T-helper 1 cell treated with Interleukin-12 subunit alpha and Interleukin-12 subunit beta and Interleukin-4 antibody, amounts not matched to agents 30 ng/mL and 1 ng/mL, for 36 hours (primary cell): Measurements from ENCODE around the gene NDRG2. TPM values are rescaled to one million over a fixed set of nuclear protein-coding genes. Genes with fewer than 3 reads are reported as not detected.

Experiments
- intact Hi-C: fragments of 100-400 bp; cut with micrococcal nuclease; formaldehyde crosslinking; loops from one replicate; pipeline ENCODE4 v1.15.1; 2024
- total RNA-seq: library from RNA; stranded (reverse); gene quantifications from 2 replicates; pipeline ENCODE4 v1.2.3, GENCODE V29; 2022

Gene NDRG2
- total RNA-seq, 1 donor from 2014 or later: 4.6 TPM

DNA sequence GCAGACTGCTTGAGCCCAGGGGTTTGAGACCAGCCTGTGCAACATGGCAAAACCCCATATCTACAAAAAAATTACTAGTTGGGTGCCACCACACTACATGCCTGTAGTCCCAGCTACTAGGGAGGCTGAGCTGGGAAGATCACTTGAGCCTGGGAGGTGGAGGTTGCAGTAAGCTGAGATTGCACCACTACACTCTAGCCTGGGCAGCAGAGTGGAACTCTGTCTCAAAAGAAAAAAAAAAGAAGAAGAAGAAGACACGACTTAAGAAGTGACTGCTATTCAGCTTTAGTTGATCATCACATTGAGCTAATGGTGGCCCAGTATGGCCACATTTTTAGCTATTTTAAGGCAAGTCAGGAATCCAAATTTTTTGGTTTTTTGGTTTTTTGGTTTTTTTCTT, 44.0 kb downstream of the NDRG2 start:
- intact Hi-C loops: loop anchor here (10.0 kb wide), 1 partner anchor 636 kb away; the partner anchor contains the start of gene PARP2

DNA sequence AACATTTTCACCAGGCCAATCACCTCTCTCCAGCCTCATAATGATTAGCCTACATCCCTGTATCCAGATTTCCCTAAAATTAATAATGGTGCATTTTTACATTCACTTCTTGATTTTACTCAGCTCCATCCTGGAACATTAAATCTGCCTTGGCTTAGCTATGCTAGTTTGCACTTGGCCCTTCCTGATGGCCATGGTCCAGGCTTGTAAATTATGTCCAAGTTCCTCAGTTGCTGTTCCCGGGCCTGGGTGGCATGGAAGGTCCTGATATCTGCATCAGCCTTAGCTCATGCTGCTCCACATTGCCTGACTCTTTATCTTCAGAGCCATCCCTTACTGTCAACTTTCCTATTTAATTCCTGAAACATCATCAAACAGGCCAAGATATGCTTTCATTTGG, 46.2 kb downstream of the NDRG2 start:
- intact Hi-C loops: no loop called here

DNA sequence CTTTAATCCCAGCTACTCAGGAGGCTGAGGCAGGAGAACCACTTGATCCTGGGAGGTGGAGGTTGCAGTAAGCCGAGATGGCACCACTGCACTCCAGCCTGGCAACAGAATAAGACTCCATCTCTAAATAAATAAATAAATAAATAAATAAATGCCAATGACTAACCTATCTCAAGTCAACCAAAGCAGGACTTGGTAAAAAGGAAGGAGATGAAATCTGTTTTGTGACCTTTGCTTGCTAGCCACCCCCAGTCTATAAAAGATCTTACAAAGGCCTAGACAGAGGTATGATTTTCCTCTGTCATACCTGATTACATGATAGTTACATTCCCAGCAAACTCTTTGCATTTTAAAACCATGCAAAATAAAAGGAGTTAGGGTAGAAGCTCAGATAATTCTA, 48.6 kb downstream of the NDRG2 start:
- intact Hi-C loops: no loop called here

DNA sequence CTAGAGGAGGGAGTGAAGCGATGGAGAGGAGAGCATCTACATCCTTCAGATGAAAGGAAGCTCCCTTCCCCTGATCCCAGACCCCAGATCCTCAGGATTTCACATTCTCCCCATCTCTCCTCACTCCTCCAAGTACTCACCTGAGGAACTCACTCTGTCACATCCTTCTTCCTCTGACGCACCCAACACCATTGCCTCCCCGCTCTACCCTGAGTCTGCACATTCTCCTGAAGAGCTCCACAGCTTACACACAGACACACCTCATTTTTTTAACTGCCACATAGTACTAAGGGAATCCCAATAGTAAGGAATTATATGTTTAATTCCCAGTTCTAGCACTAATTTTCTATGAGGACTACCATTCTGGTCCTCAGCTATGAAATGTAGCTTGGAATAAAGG, 51.4 kb downstream of the NDRG2 start:
- intact Hi-C loops: loop anchor here (5.0 kb wide), 3 partner anchors 101 to 511 kb away; partner anchors contain the start of genes PIP4P1 and RNASE4

DNA sequence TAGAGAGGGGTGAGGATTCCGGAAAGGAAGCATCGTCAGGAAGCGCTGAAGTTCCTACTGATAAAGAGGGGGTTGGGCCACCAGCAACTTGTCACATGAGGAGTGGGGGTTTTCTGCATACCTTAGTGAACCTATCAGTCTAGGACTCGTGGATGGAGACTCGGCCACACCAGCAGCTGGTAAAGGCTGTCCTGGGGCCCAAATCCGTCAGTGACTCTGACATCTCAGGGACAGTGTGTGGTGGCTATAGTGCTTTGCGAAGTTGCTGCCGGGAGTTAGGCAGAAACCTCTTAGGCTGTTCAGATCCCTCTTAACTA, 53.2 kb downstream of the NDRG2 start:
- intact Hi-C loops: loop anchor here (1.0 to 5.0 kb wide), 9 partner anchors 10 to 509 kb away; partner anchors contain the start of genes METTL17, PIP4P1 and RNASE4

DNA sequence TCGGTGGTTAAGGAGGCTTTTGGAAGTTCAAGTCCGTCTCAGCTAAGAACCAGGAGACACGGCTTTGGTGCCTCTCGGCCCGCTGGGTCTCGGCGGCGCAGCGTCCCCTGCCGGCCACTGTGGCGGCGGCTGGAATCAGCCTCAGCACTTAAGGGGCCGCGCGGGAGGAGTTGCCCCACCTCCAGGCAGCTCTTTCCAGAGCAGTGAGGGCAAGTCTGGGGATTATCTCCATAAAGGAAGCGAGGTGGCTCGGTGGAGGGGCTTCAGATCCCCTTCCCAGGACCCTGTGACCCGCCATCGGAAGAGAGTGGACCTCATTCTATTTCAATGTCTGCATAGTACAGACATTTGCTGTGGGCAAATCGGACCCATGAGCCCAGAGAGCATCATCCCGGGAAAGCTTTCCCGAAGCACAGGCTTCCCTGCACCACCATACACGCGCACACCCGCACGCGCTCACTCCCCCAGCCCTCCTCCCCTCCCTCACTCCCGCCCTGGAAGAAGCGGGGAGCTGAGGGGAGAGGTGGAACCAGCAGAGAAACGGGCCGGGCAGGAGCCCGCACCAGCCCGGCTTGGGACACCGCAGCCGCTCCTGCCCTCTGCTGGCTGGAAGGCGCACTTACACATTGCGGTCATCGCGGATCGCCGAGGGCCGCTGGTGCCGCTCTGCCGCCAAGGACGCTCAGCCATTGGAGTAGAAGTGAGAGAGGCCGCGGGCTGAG, 53.7 kb downstream of the NDRG2 start:
- intact Hi-C loops: loop anchor here (1.0 to 5.0 kb wide), 9 partner anchors 10 to 509 kb away; partner anchors contain the start of genes METTL17, PIP4P1 and RNASE4

DNA sequence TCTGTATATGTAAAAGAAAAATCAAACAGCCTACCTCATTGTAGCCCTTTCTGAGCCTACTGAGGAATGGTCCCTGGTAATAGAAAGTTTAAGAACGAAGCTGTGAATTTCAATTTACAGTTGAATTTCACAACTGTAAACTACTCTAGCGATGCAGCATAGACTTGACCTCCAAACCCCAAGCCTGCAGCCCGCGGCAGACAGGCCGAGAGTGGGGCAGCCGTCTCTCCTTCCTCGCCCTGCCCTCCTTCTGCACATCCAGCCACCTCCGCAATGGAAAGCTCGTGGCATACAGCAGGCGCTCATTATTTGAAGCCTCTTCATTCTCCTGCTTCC, 54.2 kb downstream of the NDRG2 start:
- intact Hi-C loops: loop anchor here (5.0 kb wide), 3 partner anchors 98 to 508 kb away; partner anchors contain the start of genes PIP4P1 and RNASE4

DNA sequence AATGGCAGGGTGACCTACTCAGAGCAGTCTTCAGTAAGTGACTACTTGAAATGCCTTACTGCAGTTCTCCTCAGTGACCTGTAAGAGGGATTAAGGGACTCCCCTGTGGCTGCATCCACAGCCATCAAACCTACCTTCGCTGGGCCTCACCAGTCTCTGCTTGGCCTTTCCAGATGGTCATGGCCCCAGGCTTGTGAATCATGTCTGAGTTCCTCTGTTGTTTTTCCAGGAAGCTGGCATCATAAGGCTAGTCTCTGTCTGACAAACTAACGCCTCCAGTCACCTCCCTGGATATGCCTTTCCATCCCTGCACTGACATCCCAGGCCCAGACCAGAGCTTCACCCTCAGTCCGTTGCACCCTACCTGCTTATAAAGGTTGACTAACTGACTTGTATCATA, 55.5 kb downstream of the NDRG2 start:
- intact Hi-C loops: no loop called here

Other genes starting within 250 kb of the NDRG2 start
- 3.7 TPM in 2 replicates for gene RNASE6, start 243.8 kb downstream of the NDRG2 start, total RNA-seq
- gene RNASE1, start 222.2 kb downstream of the NDRG2 start, total RNA-seq: not detected in 2 replicates
- not detected in 2 replicates for gene RNASE3, start 133.7 kb downstream of the NDRG2 start, total RNA-seq
- gene RNASE2, start 69.6 kb downstream of the NDRG2 start, total RNA-seq: not detected in 2 replicates
- gene METTL17, start 35.1 kb downstream of the NDRG2 start, total RNA-seq: 90.7 and 96.3 TPM in 2 replicates
- gene SLC39A2, start 25.8 kb downstream of the NDRG2 start, total RNA-seq: 0.24 and 0.39 TPM in 2 replicates
- not detected in 2 replicates for gene TPPP2, start 5.2 kb upstream of the NDRG2 start, total RNA-seq
- not detected in 2 replicates for gene RNASE13, start 9.7 kb upstream of the NDRG2 start, total RNA-seq
- not detected in 2 replicates for gene RNASE7, start 17.3 kb upstream of the NDRG2 start, total RNA-seq
- gene RNASE8, start 32.8 kb upstream of the NDRG2 start, total RNA-seq: not detected in 2 replicates
- not detected in 2 replicates for gene ARHGEF40, start 45.2 kb upstream of the NDRG2 start, total RNA-seq
- gene ZNF219, start 73.6 kb upstream of the NDRG2 start, total RNA-seq: 4.9 and 6.6 TPM in 2 replicates
- gene TMEM253, start 76.0 kb upstream of the NDRG2 start, total RNA-seq: 0.63 TPM in 1 of 2 replicates, not detected in the other
- gene OR5AU1, start 131.0 kb upstream of the NDRG2 start, total RNA-seq: not detected in 2 replicates
- 713 and 715 TPM in 2 replicates for gene HNRNPC, start 244.4 kb upstream of the NDRG2 start, total RNA-seq